ENCODE data around the gene DIP2C.
A peak's percentile ranks its signal among the peaks of the same experiment; 100 is the strongest.
"Not testable (repeated sequence)": the region's sequence is repeated elsewhere in the genome, so short reads cannot be mapped to it uniquely, and the experiment has no call there.

The DIP2C gene

DNA sequence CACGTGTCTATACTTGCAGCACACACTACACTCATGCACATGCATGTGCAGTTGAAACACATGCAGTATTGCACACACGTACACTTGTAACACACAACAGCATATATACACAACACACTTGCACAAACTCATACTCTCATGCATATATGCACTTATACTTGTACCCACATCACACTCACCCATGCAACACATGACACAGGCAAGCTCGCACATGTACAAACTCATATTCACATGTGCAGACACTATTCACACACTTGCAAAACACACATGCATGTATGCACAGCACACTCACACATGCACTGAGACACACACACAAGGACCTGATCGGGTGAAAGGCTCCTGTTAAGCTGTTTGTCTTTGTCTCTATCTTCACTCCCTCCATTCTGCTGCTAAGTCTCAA lies 384.4 kb downstream of the DIP2C start:
- Histone ChIP-seq H3K4me1 (ENCODE audit: insufficient read depth, low read length, poor library complexity, severe bottlenecking) (peaks cover 30% of the 10 kb centered on the region), H3K9me2 (replicated peaks; ENCODE audit: low read depth, low read length) (no peaks in the 10 kb centered on the region), H3K27me3 (ENCODE audit: insufficient read depth, low read length, poor library complexity, severe bottlenecking) (no peaks in the 10 kb centered on the region), H3K9ac (ENCODE audit: low read depth, low read length, poor library complexity, severe bottlenecking) (no peak overlapping the region), H3F3A (ENCODE audit: low read depth) (no peaks in the 10 kb centered on the region), H3K4me3 (ENCODE audit: low read length, poor library complexity, severe bottlenecking) (no peak overlapping the region), H2AFZ (ENCODE audit: low read length) (peak overlapping the region; percentile 59; the same call in 1 of the 2 replicates), H3K9me3 (ENCODE audit: insufficient read depth, low read depth, low read length) (no peaks in the 10 kb centered on the region), H3K4me2 (ENCODE audit: low read depth, low read length, poor library complexity, severe bottlenecking) (no peak overlapping the region), H3K36me3 (ENCODE audit: insufficient read depth, low read length) (no peaks in the 10 kb centered on the region), H3K79me2 (ENCODE audit: insufficient read depth, low read length) (no peaks in the 10 kb centered on the region), H4K20me1 (ENCODE audit: insufficient read depth, low read length, poor library complexity, severe bottlenecking) (no peaks in the 10 kb centered on the region)
- TF ChIP-seq, protein P1, sequence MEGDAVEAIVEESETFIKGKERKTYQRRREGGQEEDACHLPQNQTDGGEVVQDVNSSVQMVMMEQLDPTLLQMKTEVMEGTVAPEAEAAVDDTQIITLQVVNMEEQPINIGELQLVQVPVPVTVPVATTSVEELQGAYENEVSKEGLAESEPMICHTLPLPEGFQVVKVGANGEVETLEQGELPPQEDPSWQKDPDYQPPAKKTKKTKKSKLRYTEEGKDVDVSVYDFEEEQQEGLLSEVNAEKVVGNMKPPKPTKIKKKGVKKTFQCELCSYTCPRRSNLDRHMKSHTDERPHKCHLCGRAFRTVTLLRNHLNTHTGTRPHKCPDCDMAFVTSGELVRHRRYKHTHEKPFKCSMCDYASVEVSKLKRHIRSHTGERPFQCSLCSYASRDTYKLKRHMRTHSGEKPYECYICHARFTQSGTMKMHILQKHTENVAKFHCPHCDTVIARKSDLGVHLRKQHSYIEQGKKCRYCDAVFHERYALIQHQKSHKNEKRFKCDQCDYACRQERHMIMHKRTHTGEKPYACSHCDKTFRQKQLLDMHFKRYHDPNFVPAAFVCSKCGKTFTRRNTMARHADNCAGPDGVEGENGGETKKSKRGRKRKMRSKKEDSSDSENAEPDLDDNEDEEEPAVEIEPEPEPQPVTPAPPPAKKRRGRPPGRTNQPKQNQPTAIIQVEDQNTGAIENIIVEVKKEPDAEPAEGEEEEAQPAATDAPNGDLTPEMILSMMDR (conservative IDR thresholded peaks at IDR 0.05; ENCODE audit: low read length): no peak
- TF ChIP-seq EZH2phosphoT487 (IDR thresholded peaks at IDR 0.05; ENCODE audit: borderline replicate concordance): no peak

DNA sequence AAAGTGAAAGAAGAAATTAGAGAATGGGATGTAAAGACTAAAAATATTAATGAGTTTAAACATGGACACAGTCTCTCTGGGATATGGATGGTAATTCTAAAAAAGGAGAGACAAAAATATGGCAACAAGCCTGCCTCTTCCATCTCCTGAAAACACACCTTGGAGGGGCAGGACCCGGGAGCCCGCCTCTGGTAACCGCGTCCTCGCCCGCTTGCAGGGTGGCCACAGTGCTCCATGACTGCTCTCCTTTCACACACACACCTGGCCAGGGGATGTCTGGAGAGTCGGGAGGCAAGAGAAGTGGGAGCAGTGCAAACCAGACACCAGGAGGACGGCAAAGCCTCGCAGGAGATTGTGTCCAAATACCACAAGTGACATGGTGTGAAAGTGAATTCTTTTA lies 387.9 kb downstream of the DIP2C start:
- no peaks in the 10 kb centered on the region for H3K36me3 ChIP-seq (ENCODE audit: insufficient read depth, low read length)
- no peaks in the 10 kb centered on the region for H4K20me1 ChIP-seq (ENCODE audit: insufficient read depth, low read length, poor library complexity, severe bottlenecking)
- TF ChIP-seq EZH2phosphoT487 (IDR thresholded peaks at IDR 0.05; ENCODE audit: borderline replicate concordance): no peak
- no peak overlapping the region for H3K9ac ChIP-seq (ENCODE audit: low read depth, low read length, poor library complexity, severe bottlenecking)
- H3K4me1 ChIP-seq (ENCODE audit: insufficient read depth, low read length, poor library complexity, severe bottlenecking): peaks cover 6% of the 10 kb centered on the region
- no peak overlapping the region for H3K4me3 ChIP-seq (ENCODE audit: low read length, poor library complexity, severe bottlenecking)
- H3K4me2 ChIP-seq (ENCODE audit: low read depth, low read length, poor library complexity, severe bottlenecking): no peak overlapping the region
- no peaks in the 10 kb centered on the region for H3K79me2 ChIP-seq (ENCODE audit: insufficient read depth, low read length)
- no peaks in the 10 kb centered on the region for H3K9me3 ChIP-seq (ENCODE audit: insufficient read depth, low read depth, low read length)
- no peaks in the 10 kb centered on the region for H3K27me3 ChIP-seq (ENCODE audit: insufficient read depth, low read length, poor library complexity, severe bottlenecking)
- H3F3A ChIP-seq (ENCODE audit: low read depth): no peaks in the 10 kb centered on the region
- no peak overlapping the region for H2AFZ ChIP-seq (ENCODE audit: low read length)
- no peaks in the 10 kb centered on the region for H3K9me2 ChIP-seq (replicated peaks; ENCODE audit: low read depth, low read length)

DNA sequence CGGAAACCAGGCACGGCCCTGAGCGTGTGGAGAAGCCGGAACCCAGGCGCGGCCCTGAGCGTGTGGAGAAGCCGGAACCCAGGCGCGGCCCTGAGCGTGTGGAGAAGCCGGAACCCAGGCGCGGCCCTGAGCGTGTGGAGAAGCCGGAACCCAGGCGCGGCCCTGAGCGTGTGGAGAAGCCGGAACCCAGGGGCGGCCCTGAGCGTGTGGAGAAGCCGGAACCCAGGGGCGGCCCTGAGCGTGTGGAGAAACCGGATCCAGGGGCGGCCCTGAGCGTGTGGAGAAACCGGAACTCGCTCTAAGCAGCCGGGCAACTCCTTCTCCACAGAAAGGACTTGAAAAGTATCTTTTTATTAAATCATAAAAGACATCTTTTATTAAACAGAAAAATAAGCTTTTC lies 388.9 kb downstream of the DIP2C start:
- H3F3A ChIP-seq (ENCODE audit: low read depth); H4K20me1 ChIP-seq (ENCODE audit: insufficient read depth, low read length, poor library complexity, severe bottlenecking); H3K9ac ChIP-seq (ENCODE audit: low read depth, low read length, poor library complexity, severe bottlenecking); H3K79me2 ChIP-seq (ENCODE audit: insufficient read depth, low read length); H3K27me3 ChIP-seq (ENCODE audit: insufficient read depth, low read length, poor library complexity, severe bottlenecking); H3K4me2 ChIP-seq (ENCODE audit: low read depth, low read length, poor library complexity, severe bottlenecking); H3K4me1 ChIP-seq (ENCODE audit: insufficient read depth, low read length, poor library complexity, severe bottlenecking); H3K36me3 ChIP-seq (ENCODE audit: insufficient read depth, low read length); H3K9me2 ChIP-seq (replicated peaks; ENCODE audit: low read depth, low read length); H3K4me3 ChIP-seq (ENCODE audit: low read length, poor library complexity, severe bottlenecking); H2AFZ ChIP-seq (ENCODE audit: low read length); H3K9me3 ChIP-seq (ENCODE audit: insufficient read depth, low read depth, low read length): not testable (repeated sequence)

DNA sequence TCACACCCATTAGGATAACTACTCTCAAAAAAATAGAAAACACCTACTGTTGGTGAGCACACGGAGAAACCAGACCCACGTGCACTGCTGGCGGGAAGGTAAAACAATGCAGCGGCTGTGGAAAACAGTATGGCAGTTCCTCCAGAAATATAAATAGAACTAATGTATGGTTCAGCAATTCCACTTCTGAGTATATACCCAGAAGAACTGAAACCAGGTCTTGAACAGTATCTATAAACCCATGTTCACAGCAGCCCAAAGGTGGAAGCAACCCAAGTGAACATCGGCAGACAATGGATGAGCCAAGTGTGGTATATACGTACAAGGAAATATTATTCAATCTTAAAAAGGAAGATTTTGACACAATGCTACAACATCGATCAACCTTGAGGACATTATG lies 389.5 kb downstream of the DIP2C start:
- Histone ChIP-seq H3K4me1 (ENCODE audit: insufficient read depth, low read length, poor library complexity, severe bottlenecking) (no peaks in the 10 kb centered on the region), H3K27me3 (ENCODE audit: insufficient read depth, low read length, poor library complexity, severe bottlenecking) (no peaks in the 10 kb centered on the region), H3K36me3 (ENCODE audit: insufficient read depth, low read length) (no peaks in the 10 kb centered on the region), H3K9me2 (replicated peaks; ENCODE audit: low read depth, low read length) (no peaks in the 10 kb centered on the region), H3K9me3 (ENCODE audit: insufficient read depth, low read depth, low read length) (no peaks in the 10 kb centered on the region), H3F3A (ENCODE audit: low read depth) (no peaks in the 10 kb centered on the region), H3K4me2 (ENCODE audit: low read depth, low read length, poor library complexity, severe bottlenecking) (no peak overlapping the region), H3K9ac (ENCODE audit: low read depth, low read length, poor library complexity, severe bottlenecking) (no peak overlapping the region), H3K79me2 (ENCODE audit: insufficient read depth, low read length) (no peaks in the 10 kb centered on the region), H3K4me3 (ENCODE audit: low read length, poor library complexity, severe bottlenecking) (no peak overlapping the region), H4K20me1 (ENCODE audit: insufficient read depth, low read length, poor library complexity, severe bottlenecking) (no peaks in the 10 kb centered on the region), H2AFZ (ENCODE audit: low read length) (no peak overlapping the region)
- TF ChIP-seq, protein P1 (conservative IDR thresholded peaks at IDR 0.05; ENCODE audit: low read length): no peak
- TF ChIP-seq EZH2phosphoT487 (IDR thresholded peaks at IDR 0.05; ENCODE audit: borderline replicate concordance): no peak

Measured in Loucy (cell line).